ENCODE data around the gene SCYL3.

SCYL3 gene

DNA sequence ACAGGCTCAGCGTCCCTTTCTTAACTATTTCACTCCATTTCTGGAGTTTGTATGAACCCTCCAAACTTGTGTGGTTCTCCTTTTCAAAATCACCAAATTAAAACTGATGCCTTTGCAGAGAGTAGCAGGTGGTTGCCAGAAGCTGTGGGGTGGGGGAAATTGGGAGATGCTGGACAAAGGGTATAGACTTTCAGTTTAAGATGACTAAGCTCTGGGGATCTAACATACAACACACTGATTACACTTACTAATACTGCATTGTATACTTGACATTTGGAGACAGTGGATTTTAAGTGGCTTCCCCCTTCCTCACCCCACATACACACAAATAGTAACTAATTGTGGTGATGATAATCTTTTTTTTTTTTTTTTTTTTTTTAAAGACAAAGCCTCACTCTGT lies 11.1 kb upstream of the SCYL3 start:
- CTCF ChIA-PET: no interaction called here
- DNase-seq (ENCODE audit: extremely low spot score): no peak
- TF ChIP-seq L3MBTL2 (conservative IDR thresholded peaks at IDR 0.05): no peak
- TF ChIP-seq SUZ12 (IDR thresholded peaks at IDR 0.05): no peak
- no peak for TF ChIP-seq ZNF384 (IDR thresholded peaks at IDR 0.05)
- no peak for TF ChIP-seq FOXM1 (IDR thresholded peaks at IDR 0.05; ENCODE audit: borderline replicate concordance)
- TF ChIP-seq FOXA1 (IDR thresholded peaks at IDR 0.05): no peak
- TF ChIP-seq BHLHE40 (IDR thresholded peaks at IDR 0.05; ENCODE audit: borderline replicate concordance): no peak
- TF ChIP-seq LEF1 (IDR thresholded peaks at IDR 0.05; ENCODE audit: borderline replicate concordance): no peak
- TF ChIP-seq ARNT (IDR thresholded peaks at IDR 0.05): no peak
- TF ChIP-seq HDGF (IDR thresholded peaks at IDR 0.05; ENCODE audit: borderline replicate concordance): no peak
- TF ChIP-seq TARDBP (IDR thresholded peaks at IDR 0.05): no peak
- TF ChIP-seq CTBP1 (IDR thresholded peaks at IDR 0.05; ENCODE audit: borderline replicate concordance): no peak
- TF ChIP-seq NFRKB (IDR thresholded peaks at IDR 0.05): no peak
- no peak for TF ChIP-seq SP1 (IDR thresholded peaks at IDR 0.05)
- no peak for TF ChIP-seq FOXK2 (IDR thresholded peaks at IDR 0.05)
- TF ChIP-seq ELF4 (IDR thresholded peaks at IDR 0.05): no peak
- TF ChIP-seq, protein P1, sequence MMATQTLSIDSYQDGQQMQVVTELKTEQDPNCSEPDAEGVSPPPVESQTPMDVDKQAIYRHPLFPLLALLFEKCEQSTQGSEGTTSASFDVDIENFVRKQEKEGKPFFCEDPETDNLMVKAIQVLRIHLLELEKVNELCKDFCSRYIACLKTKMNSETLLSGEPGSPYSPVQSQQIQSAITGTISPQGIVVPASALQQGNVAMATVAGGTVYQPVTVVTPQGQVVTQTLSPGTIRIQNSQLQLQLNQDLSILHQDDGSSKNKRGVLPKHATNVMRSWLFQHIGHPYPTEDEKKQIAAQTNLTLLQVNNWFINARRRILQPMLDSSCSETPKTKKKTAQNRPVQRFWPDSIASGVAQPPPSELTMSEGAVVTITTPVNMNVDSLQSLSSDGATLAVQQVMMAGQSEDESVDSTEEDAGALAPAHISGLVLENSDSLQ (IDR thresholded peaks at IDR 0.05): no peak
- POLR2A ChIA-PET: no interaction called here

DNA sequence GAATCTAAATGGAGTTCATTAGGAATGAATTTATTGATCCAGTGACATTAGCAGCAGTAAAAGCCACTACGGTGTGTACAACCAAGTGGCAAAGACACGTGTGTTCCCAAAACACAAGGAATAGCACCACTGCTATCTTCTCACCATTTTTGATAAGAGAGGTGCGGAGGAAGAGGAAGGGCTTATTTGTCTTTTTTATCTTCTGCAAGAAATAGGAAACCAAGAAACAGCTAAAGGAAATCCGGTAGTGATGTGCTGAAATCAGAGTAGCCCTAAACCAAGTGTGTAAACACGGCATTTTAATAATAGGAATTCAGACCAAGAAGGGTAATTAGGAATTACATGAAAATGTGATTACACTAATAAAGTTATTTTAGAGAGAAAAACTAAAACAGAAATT lies 9.1 kb upstream of the SCYL3 start:
- POLR2A ChIA-PET: interaction anchor here (1.1 to 1.8 kb wide), 2 partner anchors 9 to 108 kb away, joined by 3 to 5 read pairs; partner anchors contain the start of genes METTL18 and SCYL3
- TF ChIP-seq TARDBP (IDR thresholded peaks at IDR 0.05) (no peak), BHLHE40 (IDR thresholded peaks at IDR 0.05; ENCODE audit: borderline replicate concordance) (no peak), L3MBTL2 (conservative IDR thresholded peaks at IDR 0.05) (no peak), FOXK2 (IDR thresholded peaks at IDR 0.05) (no peak), ARNT (IDR thresholded peaks at IDR 0.05) (no peak), SP1 (IDR thresholded peaks at IDR 0.05) (no peak), FOXA1 (IDR thresholded peaks at IDR 0.05) (no peak), LEF1 (IDR thresholded peaks at IDR 0.05; ENCODE audit: borderline replicate concordance) (no peak), HDGF (IDR thresholded peaks at IDR 0.05; ENCODE audit: borderline replicate concordance) (no peak)
- TF ChIP-seq, protein P1 (IDR thresholded peaks at IDR 0.05): no peak
- CTCF ChIA-PET: no interaction called here
- no peak for DNase-seq (ENCODE audit: extremely low spot score)

DNA sequence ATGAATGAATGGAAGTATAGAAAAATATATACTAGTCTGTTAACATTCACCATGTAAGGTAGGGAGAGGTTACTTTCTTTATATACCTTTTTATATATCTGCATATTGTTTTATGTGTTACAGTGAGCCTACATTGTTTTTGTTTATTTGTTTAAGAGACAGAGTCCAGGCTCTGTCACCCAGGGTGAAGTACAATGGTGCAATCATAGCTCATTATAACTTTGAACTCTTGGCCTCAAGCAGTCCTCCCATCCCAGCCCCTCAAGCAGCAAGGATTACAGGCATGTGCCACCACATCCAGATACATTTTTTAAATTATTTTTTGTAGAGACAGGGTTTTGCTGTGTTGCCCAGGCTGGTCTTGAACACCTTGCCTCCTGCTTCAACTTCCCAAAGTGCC lies 7.4 kb upstream of the SCYL3 start:
- ChIA-PET CTCF (no interaction called here), POLR2A (no interaction called here)
- no peak for TF ChIP-seq FOXA1 (IDR thresholded peaks at IDR 0.05)
- DNase-seq (ENCODE audit: extremely low spot score): no peak

DNA sequence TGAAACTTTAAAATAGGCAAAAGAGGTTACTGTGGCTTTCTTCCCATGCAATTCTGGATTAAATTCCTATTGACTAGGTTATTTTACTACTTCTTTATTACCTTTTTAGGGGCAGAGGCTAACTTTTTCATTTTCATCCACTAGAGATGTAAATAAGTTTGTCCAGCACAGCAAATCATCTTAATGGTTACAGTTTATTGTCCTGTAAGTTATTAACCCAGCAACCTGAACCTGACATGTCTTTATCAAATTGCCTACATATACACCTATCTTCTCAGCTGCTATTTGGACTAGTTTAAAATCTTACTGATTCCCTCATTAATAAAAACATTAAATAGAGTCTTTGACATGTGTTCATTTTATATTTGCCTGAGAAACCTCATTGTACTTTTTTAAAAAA lies 6.9 kb upstream of the SCYL3 start:
- ChIA-PET POLR2A (no interaction called here), CTCF (no interaction called here)
- no peak for DNase-seq (ENCODE audit: extremely low spot score)
- no peak for TF ChIP-seq HDGF (IDR thresholded peaks at IDR 0.05; ENCODE audit: borderline replicate concordance)
- TF ChIP-seq SUZ12 (IDR thresholded peaks at IDR 0.05): no peak
- TF ChIP-seq ZNF384 (IDR thresholded peaks at IDR 0.05): no peak
- no peak for TF ChIP-seq FOXM1 (IDR thresholded peaks at IDR 0.05; ENCODE audit: borderline replicate concordance)
- TF ChIP-seq FOXA1 (IDR thresholded peaks at IDR 0.05): no peak
- TF ChIP-seq, protein P1 (IDR thresholded peaks at IDR 0.05): no peak
- TF ChIP-seq ELF4 (IDR thresholded peaks at IDR 0.05): no peak
- no peak for TF ChIP-seq CTBP1 (IDR thresholded peaks at IDR 0.05; ENCODE audit: borderline replicate concordance)
- TF ChIP-seq NFRKB (IDR thresholded peaks at IDR 0.05): no peak
- TF ChIP-seq L3MBTL2 (conservative IDR thresholded peaks at IDR 0.05): no peak
- TF ChIP-seq SP1 (IDR thresholded peaks at IDR 0.05): no peak

DNA sequence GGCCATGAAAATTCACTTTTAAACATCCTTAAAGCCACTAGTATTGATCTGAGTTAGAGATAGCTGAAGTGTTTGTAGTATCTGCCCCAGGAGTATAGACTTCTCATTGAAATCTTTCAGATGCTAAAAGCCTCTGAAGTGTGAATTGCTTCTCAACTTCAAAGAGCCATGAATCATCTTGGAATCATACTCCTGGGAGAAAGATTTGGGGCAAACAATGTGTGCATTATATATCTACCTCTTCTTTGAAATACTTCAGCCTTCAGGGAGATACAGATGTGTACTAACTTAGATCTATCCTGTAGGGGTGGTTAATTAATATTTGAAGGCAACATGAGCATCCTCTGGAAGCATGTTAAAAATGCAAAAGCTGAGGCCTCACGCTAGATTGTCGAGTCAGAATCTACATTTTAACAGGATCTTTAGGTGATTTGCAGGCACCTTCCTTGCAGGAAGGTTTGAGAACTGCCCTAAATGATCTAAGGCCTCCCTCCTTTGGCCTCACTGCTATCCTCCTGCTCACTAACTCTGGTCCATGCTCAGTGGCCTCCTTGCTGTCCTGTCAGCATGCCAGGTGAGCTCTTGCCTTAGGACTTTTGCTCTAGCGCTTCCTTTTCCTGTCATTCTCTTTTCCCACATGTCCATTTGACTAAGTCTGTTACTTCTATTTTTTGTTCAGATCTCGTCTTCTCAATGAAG lies 6.0 kb upstream of the SCYL3 start:
- ChIA-PET CTCF (no interaction called here), POLR2A (no interaction called here)
- DNase-seq (ENCODE audit: extremely low spot score): no peak
- no peak for TF ChIP-seq HDGF (IDR thresholded peaks at IDR 0.05; ENCODE audit: borderline replicate concordance)
- TF ChIP-seq ELF4 (IDR thresholded peaks at IDR 0.05): no peak
- no peak for TF ChIP-seq CTBP1 (IDR thresholded peaks at IDR 0.05; ENCODE audit: borderline replicate concordance)
- no peak for TF ChIP-seq ARNT (IDR thresholded peaks at IDR 0.05)
- TF ChIP-seq FOXM1 (IDR thresholded peaks at IDR 0.05; ENCODE audit: borderline replicate concordance): no peak
- TF ChIP-seq, protein P1 (IDR thresholded peaks at IDR 0.05): no peak
- no peak for TF ChIP-seq SP1 (IDR thresholded peaks at IDR 0.05)
- TF ChIP-seq NFRKB (IDR thresholded peaks at IDR 0.05): no peak
- TF ChIP-seq ZNF384 (IDR thresholded peaks at IDR 0.05): no peak
- TF ChIP-seq FOXA1 (IDR thresholded peaks at IDR 0.05): no peak

DNA sequence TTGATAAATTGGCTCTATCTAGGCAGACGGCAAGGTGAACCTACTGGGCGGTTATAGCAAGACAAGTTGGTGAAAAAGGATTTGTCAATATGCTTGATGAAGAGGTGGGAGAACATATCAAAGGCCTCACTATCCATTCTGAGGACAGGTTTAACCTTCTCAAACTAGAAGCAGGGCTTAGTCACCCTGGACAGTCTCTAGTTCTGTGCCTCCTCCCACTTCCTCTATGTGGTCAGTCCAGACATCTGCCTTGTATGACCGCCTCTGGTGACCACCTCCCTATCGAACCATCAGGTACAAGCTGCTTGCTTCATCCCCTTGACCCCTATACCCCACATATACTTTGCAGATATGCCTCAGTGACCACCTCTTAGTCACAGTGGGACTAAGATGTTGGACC lies 2.3 kb upstream of the SCYL3 start:
- DNase-seq (ENCODE audit: extremely low spot score): no peak
- ChIA-PET CTCF (no interaction called here), POLR2A (no interaction called here)
- TF ChIP-seq FOXM1 (IDR thresholded peaks at IDR 0.05; ENCODE audit: borderline replicate concordance): no peak
- no peak for TF ChIP-seq CTBP1 (IDR thresholded peaks at IDR 0.05; ENCODE audit: borderline replicate concordance)
- no peak for TF ChIP-seq FOXK2 (IDR thresholded peaks at IDR 0.05)
- no peak for TF ChIP-seq TARDBP (IDR thresholded peaks at IDR 0.05)
